Stimulated activated naive CD4-positive, alpha-beta T cell treated with Interleukin-2 at 50 U/mL for 16 hours (primary cell): ENCODE results near the gene LYZL4.

Experiments
- DNase-seq: peaks from one replicate; lab custom pipeline; 2025; lab: John Stamatoyannopoulos, UW

Gene LYZL4

DNA sequence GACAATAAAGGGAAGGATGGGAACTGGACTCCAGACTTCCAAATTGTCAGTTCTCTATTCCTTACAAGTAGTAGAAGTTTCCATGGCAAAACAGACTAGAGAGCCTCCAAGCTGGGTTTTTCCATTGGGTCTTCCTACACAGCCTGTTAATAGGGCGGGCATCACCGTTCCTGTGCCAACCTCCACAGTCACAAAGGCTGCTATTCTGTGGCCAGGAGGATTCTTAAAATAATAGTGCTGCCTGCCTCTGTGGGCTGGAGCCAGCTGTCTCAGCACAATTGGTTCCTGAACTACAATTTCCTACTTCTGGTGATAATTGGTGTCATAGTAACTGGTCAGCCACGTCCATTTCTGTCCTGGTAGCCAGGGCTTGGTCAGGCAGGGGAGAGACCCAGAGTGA, 38.6 kb downstream of the LYZL4 start:
- no peak for DNase-seq

GRCh38 chr3:42369832-42370231, 40.6 kb downstream of the LYZL4 start:
- DNase-seq: no peak

DNA sequence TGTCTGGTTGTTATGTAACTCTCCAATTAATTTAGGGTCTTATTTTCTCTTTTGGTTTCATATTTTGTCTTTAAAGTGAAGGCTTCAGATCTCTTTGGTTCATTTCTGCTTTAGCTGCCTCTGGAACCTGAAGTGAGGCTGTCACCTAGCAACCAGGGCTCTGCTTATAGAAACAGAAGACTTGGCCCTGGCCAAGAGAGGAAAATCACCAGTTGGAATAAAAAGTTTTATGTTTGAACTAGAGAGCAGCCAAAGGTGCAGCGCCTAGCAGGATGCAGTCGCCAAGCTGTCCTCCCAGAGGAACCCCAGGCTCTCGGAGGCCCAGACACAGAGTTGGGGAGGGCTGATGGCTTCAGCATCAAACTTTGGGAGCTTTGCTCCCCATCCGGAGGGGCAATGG, 41.1 kb downstream of the LYZL4 start:
- DNase-seq: no peak

GRCh38 chr3:42368861-42369260, 41.5 kb downstream of the LYZL4 start:
- no peak for DNase-seq

DNA sequence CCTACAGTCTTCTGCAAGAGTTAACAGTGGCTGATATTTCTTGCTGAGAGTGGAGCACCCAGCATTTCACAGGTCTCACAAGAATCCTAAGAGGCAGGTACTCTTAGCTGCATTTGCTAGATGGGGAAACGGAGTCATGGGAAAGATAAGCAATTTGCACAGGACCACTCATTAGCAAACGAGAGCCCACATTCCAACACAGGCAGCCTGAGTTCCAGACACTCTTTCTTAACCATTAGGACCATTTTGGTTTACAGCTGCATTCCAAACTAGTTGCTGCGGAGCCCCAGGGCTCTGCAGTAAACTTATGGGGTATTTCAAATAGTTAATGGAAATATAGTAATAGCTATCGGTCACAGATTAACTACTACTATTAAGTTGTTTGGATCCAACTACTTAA, 42.5 kb downstream of the LYZL4 start:
- DNase-seq: no peak

DNA sequence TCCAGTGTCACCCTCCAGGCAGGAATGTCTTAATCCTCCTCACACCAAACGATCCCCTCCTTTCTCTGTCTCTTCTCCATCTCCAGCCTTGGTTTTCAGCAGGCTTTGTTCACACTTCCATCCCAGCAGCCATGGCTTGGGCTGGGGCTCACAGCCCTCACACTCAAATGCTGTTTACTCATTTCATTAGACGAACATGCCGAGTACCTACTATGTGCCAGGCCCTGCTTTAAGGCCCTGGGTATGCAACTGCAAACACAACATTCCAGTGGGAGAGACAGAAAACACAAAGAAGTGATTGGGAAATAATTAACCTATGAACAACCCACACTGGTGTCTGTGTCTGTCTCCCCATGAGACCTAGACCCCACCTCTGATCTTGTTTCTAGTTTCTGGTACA, 43.9 kb downstream of the LYZL4 start:
- no peak for DNase-seq

DNA sequence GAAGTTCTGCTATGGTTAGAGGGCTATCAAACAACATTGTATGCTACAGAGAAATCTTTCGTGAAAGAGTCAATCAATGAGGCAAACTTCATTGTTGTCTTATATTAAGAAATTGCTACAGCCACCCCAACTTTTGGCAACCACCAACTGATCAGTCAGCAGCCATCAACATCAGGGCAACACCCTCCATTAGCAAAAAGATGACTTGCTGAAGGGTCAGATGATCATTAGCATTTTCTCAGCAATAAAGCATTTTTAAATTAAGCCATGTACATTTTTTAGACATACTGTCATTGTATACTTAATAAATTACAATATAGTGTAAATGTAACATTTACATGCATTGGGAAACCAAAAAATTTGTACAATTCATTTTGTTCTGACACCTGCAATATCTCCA, 53.1 kb downstream of the LYZL4 start:
- DNase-seq: no peak

DNA sequence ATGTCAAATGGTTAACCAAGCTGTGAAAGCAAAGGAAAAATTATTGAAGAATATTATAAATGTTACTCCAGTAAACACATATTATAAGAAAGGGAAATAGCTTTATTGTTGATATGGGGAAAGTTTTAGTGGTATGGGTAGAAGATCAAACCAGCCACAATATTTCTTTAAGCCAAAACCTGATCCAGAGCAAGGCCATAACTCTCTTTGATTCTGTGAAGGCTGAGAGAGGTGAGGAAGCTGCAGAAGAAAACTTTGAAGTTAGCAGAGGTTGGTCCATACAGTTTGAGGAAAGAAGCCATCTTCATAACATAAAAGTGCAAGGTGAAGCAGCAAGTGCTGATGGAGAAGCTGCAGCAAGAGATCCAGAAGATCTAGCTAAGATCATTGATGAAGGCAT, 54.8 kb downstream of the LYZL4 start:
- no peak for DNase-seq

DNA sequence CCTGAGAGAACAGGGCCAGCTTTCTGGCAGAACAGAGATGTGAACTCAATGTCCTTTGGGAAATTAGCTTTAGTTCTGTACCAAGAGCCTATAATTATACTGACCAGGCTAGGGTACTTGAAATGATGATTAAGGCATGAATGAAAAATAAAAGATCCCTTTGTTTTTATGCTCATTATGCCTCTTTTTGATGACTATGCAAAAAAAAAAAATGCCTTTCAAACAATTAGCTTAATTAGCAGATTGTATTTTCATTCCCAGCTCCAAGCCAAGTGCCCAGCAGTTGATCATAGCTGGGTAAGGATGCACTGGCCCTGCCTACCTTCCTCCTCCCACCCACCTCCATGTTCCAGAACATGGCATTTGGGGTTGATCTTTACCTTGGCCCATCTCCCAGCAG, 56.8 kb downstream of the LYZL4 start:
- DNase-seq: no peak

- DNase-seq: no peak
Observed at GRCh38 chr3:42351207-42351606, 59.2 kb downstream of the LYZL4 start.

GRCh38 chr3:42349765-42350594, 60.4 kb downstream of the LYZL4 start:
- DNase-seq: no peak

- no peak for DNase-seq
Observed at GRCh38 chr3:42347928-42348327, 62.5 kb downstream of the LYZL4 start.
